Frontal cortex (tissue), 4 donors: ENCODE data around the gene C3orf22. TPM values are rescaled to one million over a fixed set of nuclear protein-coding genes. Genes with fewer than 3 reads are reported as not detected.

ENCODE experiments used
- DNase-seq, 2 donors: peaks; one replicate each; pipeline ENCODE4 v3.0.0; 2012; ENCODE audit warnings: low spot score in 2 of 2
- FAIRE-seq: peaks from 2 replicates; lab custom pipeline; 2012; peaks lifted over from hg19 to GRCh38; lab: Jason Lieb, UNC
- total RNA-seq: library from RNA; depleted of rRNA; stranded (reverse); fragments of >200 nt; gene quantifications from one replicate; pipeline ENCODE4 v1.2.3, GENCODE V29; 2014
- donor health status: control.
- donor health status: control.
- donor health status: control.

Gene C3orf22
- total RNA-seq, 1 donor from 2014 or later, result not detected

DNA sequence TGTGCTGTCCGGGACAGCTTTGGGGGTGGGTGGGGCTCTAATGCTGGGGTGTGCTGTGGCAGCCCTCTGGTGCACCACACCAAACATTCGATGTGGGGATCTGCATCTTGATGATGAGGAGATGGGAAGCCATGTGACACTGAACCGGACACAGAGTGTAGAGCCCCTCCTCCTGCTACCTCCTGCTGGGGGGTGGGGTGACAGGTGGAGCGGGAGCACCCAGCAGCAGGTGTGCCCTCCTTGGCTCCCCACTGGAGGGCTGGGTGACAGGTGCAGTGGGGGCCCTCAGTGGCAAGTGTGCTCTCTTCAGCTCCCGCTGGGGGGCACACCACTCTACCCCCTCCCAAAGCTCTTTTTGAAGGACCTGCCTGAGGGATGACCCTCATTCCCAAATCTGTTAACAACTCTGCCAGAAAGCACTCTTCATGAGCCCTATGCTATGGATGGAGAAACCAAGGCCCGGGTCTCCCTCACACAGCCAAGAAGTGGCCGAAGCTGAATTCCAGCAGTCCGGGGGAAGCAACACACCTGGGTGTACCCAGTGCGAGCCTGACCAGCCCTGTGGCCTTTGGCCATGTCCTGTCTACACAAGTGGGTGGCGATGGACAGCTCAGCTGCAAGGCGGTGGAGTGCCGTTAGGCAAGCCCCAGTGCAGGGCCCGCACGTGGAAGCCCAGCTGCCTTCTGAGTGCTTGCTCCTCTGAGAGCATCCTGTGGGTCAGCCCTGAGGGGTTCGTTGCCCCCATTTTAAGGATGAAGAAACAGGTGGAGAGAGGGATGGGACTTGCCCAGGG, 40.5 kb downstream of the C3orf22 start:
- DNase-seq (no peak), FAIRE-seq (no peak)

DNA sequence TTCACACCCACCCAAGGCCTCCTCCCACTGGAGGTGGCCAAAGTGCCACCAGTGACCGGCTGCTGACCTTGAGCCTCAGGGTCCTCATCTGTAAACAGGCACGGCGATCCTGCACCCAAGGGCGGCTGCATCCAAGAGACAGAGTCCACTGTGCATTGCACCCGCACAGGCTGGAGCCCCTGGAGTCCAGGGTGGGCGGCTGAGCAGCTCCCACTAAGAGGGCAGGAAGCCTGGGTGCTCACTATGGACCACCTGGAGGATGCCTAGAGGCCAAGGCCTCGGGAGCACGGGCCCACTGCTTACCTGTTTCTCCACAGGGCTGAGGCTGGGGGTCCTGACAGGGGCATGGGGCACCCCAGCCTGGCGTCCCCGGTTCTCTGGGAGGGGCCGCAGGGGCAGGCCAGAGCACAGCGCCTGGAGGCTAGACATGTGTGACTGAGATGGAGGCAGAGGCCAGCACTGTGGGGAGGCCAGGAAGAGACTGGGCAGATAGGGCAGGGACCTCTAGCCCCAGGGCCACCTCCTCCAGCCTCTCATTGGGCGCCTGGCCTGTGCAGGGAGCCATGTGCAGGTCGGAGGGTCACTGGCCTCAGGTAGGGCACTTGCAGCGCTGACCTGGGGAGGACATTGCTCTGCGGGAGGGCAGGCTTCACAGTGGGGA, 41.3 kb downstream of the C3orf22 start, which contains the start of gene UROC1:
Gene UROC1, minus strand, starts transcription at position 483 of the 661 bp plus-strand sequence. Its CDS starts 54 bp downstream, at position 429.
- DNase-seq, result no peak
- FAIRE-seq, result no peak

DNA sequence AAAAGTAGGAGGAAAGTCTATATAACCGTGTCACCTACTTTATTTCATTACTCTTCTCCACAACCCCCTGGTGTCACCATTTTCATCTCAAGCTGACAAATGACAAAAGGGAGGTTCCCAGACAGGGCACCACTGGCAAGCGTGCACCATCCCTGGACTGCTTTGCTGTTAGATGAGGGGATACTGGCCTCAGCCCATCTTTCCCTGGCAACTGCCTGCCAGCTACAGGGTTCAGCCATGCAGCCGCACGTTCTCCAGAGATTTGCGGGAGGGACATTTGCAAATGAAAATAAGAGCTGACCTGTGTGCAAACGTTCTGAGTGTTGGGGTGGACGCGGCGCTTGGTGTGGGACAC, 41.8 kb downstream of the C3orf22 start:
- DNase-seq, result no peak
- no peak for FAIRE-seq

DNA sequence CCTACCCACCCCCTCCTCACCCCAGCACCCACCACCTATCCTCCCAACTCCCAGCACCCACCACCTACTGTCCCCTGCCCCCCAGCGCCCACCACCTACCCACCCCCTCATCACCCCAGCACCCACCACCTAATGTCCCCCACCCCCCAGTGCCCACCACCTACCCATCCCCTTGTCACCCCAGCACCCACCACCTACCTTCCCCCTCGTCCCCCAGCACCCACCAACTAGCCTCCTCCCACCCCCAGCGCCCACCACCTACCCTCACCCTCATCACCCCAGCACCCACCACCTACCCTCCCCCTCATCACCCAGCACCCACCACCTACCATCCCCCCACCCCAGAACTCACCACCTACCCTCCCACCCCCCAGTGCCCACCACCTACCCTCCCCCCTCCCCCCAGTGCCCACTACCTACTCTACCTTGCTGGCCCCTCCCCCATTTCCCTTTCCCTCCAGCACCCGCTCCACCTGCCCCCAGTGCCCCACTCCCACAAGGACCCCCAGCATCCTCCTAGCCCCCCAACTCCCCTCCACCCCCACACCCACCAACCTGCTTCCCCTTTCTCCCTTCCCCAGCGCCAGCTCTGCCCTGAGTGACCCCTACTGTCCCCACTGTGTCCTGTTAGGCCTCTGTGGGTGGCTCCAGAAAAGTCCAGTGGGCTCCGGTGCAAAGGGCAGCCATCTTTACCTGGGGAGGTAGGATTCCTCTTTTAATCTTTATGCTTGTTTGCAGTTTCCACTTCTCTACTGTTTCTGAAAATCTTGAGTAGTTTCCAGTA, 42.4 kb downstream of the C3orf22 start:
- DNase-seq (no peak), FAIRE-seq (no peak)

DNA sequence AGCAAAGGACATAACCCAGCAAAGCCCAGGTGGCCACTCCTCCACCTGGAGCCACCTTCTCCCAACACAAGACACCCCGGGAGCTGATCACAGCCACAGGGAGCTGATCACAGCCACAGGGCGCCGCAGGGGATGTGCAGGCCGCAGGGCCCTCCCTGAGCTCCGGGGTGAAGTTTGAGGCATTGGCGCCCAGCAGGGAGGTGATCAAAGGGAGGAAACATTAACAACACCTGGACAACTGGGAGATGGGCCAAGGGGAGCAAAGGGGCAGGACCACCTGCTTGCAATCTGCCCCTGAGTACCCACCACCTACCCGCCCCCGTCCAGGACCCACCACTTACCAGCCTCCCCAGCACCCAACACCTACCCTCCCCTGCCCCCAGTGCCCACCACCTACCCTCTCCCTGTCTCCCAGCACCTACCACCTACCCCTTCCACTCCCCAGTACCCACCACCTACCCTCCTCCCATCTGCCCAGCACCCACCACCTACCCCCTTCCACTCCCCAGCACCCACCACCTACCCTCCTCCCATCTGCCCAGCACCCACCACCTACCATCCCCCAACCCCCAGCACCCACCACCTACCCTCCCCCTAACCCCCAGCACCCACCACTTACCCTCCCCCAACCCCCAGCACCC, 43.5 kb downstream of the C3orf22 start:
- DNase-seq (no peak), FAIRE-seq (no peak)

DNA sequence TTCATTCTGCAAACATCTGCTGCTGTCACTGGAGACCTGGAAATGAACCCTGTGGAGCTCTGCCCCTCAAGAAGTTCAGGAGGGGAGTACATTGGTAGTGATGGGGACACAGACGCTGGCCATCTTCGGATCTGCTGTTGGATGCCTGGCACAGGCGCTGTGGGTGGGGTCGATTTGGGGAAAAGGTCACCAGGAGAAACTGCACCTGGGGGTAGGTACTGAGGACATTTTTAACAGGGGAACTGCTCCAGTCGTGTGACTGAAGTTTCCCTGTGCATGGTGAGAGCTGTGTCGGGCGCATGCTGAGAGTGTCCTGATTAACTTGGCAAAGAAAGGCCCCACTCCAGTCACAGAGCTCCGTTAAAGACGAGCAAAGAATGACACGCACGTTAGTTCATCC, 44.6 kb downstream of the C3orf22 start:
- DNase-seq, result no peak

DNA sequence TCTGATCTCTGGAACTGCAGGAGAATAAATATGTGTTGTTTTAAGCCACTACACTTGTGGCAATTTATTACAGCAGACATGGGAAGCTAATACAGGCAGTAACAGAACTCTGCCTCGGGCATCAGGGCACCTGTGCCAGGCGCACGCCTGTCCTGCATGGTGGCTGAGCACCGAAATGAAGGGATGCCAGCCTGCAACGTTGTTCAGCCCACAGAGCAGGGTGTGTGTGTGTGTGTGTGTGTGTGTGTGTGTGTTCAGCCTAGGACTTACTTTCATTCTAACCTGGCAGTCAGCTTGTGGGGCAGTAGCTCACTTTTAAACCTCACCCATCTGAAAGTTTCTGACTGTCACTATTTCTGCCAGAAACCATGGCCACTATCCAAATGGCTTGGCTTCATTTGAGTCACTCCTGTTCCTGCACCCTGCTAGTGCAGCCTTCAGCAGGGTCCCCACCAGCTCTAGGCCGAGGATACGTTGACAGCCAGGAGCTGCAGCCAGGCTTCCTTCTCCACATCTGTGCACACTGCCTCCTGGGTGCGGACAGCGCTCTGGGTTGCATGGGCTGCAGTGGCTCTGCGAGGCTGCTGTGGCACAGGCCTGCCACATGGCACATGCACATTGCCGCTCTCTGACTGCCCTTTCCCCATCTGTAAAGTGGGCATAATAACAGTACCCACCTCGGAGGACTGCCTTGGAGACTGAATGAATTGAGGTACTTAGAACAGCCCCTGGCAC, 45.6 kb downstream of the C3orf22 start:
- no peak for DNase-seq

More for the DNA sequence above, 44.6 kb downstream of the C3orf22 start:
- FAIRE-seq, result no peak

DNA sequence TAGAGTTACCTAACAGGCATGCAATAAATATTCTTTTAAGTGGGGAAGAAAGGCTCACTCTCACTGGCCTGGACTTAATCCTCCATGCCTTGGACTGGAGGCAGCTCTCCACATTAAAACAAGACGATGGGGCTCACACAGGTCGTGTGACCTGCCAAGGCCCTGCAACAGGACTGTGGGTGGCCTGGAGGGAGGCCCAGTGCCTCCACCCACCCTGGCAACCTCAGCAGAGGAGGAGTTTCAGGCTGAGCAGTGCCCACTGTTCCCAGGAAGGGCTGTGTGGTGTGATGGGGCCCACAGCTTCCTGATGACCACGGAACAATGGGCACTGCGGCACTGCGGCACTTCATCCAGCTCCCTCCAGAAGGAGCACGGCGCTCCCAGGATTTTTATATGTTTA, 46.7 kb downstream of the C3orf22 start:
- no peak for FAIRE-seq
- no peak for DNase-seq

More for the DNA sequence above, 45.6 kb downstream of the C3orf22 start:
- FAIRE-seq, result no peak

DNA sequence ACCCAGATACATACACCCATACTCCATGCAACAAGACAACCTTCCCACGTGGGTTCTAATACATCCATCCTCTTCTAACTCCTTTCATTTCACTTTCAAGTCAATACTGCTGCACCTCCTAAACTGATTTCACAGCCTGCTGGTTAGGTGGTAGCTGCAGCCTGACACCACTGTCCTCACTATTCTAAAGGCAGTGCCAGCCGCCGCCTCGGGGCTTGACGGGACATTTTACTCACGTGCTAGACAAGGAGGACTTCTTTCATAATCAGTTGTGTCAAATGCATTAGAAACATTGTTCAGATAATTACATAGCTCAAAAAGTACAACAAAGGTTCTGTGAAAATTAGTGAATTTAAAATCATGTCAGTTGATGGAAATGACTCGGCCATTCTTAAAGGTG, 47.4 kb downstream of the C3orf22 start:
- DNase-seq (no peak), FAIRE-seq (no peak)

DNA sequence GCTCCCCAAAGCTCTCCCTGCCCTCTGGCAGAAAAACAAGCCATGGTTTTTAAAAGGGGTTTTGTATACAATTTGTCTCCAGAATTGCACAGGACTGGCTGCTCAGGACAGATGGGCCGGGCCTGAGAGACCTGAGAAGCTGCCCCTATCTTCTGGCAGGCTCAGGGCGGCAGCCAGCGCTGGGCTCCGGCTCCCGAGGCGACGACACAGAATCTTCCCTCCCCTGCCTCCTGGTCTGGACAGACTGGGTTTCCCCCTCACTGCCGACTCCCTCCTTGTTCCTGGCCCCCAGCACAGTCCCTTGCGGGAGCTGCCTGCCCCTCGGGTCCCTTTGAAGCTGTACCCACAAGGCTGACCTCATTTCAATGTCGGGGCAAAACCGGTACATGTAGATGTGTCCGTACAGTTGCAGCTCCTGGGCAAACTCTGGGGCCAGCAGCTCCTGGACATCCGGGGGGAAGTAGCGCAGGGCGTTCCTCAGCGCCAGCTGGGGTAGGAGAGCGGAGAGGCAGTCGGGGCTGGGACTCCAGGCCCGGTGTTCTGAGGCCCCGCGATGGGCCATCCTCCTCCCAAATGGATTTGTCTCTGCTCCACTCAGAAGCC, 48.3 kb downstream of the C3orf22 start:
- DNase-seq, result no peak
- FAIRE-seq, result no peak

DNA sequence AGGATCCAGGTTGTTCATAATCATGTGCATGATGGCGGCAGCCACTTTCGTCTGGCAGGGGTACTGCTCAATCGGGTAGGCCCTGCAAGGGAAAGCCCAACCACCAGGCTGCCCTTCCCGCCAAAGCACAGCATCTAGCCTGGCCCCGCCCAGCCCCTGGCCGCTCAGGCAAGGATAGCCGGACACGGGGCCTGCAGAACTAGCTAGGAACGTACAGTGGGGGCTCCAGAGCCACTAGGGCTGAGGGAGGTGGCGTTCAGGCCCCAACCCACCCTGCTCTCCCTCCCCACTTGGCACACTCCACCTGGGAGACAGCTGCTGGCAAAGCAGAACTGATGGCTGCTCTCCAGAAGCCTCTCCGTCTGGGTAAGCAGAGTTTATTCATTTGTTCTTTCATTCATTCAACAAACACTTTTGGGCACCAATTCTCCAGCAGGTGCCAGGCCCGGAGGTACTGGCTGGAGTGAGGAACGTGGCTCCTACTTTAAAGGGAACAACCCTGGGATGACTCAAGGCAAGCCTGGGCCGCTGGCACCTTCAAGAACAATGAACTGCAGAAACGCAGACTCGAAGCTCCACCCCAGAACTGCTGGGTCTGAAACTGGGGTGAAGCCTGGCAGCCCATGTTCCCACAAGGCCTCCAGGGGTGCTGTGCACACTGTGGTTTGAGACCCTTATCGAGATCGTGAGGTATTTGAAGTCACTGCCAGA, 49.0 kb downstream of the C3orf22 start:
- FAIRE-seq (no peak), DNase-seq (no peak)

DNA sequence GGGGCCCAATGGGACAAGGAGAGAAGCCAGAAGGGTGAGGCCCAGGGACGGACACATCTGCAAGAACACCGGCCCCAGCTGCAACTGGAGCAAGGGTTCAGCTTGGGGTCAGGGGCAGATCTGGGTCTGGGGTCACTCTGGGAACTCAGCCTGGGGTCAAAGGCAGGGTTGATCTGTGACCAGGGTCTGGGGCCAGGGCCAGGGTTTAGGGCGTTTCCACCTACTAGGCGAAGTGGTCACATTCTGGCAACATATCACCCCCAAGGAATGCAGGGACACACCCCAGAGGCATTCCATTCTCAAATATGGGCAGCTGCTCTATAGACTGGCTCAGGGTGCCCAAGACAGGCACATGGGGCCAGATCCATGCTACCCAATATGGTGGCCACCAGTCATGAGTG, 50.2 kb downstream of the C3orf22 start:
- DNase-seq, result no peak
- FAIRE-seq, result no peak

DNA sequence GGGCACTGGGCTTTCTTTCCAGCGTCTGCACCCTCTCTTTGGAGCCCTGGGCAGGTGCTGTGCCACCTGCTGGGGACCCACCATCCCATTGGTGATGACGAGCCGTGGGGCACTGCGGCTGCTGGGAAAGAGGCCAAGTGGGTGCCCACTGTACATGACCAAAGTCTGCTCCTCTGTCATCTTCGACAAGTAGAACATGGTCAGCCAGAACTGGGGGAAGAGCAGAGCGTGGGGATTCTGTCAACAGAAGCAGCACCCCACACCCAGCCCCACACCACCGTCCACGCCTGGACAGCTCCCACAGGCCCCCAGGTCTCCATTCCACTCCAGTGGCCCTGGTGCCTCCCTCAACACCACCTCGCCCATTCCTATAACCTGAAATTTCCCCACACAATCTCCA, 50.8 kb downstream of the C3orf22 start:
- FAIRE-seq (no peak), DNase-seq (no peak)

DNA sequence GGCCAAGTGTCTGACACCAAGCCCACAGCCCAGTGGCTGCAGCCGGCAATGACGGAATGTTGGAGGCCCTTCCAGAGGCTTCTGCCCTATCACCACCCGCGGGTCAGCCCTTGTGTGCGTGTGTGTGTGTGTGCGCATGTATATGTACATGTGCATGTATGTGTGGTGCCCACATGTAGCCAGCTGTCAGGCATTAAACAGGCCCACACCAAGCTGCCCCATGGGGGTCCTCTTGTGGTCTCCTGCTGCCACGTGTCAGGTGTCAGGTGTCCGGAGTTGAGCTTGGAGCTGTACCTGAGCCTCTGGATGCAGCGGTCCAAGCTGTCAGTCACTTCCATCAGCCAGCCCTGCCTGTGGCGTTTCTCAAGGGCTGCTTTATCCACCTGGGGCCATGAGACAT, 55.0 kb downstream of the C3orf22 start:
- FAIRE-seq (no peak), DNase-seq (no peak)

DNA sequence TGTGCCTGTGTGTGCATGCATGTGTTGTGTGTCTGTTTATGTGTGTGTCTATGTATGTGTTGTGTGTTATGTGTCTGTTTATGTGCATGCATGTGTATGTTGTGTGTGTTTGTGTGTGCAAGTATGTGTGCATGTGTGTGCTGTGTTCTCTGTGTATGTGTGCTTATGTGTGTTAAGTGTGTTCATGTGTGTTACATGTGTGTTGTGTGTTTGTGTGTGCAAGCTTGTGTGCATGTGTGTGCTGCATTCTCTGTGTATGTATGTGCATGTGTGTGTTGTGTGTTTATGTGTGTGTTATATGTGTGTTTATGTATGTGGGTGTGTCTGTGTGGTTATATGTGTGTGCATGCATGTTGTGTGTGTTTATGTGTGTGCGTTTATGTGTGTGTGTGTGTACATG, 56.1 kb downstream of the C3orf22 start:
- FAIRE-seq (no peak), DNase-seq (no peak)

DNA sequence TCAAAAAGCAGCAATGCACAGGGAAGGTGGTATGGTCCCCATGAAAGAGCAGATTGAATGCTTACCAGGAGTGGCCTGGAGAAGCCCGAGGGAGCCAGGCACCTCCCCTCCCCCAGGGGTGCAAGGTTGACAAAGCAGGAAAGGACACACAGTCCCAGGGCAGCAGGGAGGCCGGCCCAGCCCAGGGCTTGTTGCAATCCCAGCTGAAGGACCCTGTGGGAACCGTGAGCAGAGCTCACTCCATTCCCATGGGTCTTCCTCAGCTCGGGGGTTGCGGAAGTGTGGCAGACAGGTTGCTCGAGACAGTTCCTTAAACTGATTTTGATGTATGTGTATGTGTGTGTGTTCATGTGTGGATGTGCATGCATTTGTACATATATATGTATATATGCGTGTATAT, 57.0 kb downstream of the C3orf22 start:
- DNase-seq (no peak), FAIRE-seq (no peak)

DNA sequence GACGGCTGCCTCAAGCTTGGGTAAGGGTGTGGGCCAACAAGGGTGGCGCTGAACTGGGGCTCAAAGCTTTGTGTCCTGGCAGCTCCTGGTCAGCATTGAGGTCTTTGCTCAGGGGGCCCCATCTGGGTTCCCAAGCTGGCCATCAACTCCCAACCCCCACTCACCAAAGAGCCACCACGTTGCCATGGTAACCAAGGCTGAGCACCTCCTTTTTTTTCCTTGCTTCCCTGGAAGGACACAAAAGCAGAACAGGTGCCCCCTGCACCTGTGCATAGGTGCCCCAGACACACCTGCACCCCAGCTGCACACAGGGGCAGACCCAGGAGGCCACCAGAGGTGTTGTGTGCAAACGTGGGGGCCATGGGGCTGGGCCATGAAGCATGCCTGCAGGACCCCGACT, 57.7 kb downstream of the C3orf22 start:
- DNase-seq, result no peak
- no peak for FAIRE-seq

DNA sequence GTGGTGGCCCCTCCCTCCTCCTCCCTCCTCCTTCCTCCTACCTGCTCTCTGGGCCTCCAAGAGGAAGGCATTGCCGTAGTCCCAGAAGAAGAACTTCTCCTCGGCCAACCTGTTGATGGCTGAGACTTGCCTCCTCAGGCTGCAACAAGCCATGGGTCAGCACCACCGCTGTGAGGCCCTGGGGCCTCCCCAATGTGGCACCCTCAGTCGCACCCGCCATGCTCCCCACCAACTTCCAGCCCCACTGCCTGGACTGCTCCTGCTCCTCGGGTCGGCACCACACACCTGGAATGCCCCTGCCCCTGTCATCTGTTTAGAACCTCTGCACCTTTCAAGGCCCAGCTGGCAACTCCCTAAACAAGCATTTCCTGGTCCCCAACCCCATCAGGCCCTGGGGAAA, 58.7 kb downstream of the C3orf22 start:
- FAIRE-seq (no peak), DNase-seq (no peak)
